ENCODE data around the gene MTMR6.

Gene MTMR6

GRCh38 chr13:25268561-25268960 is 18.7 kb downstream of the MTMR6 start:
- DNase-seq: no peak

- no peak for DNase-seq
These were observed 19.6 kb downstream of the MTMR6 start for GRCh38 chr13:25267715-25268114.

GRCh38 chr13:25266706-25267105 is 20.6 kb downstream of the MTMR6 start:
- no peak for DNase-seq

- no peak for DNase-seq
These were observed 25.0 kb downstream of the MTMR6 start for GRCh38 chr13:25262261-25262660.

- DNase-seq: no peak
These were observed 33.6 kb downstream of the MTMR6 start for GRCh38 chr13:25253702-25254101.

- DNase-seq: no peak
These were observed 34.5 kb downstream of the MTMR6 start for GRCh38 chr13:25252752-25253151.

GRCh38 chr13:25252225-25252624 is 35.1 kb downstream of the MTMR6 start:
- no peak for DNase-seq

- no peak for DNase-seq
These were observed 38.2 kb downstream of the MTMR6 start for GRCh38 chr13:25249001-25249543.

- DNase-seq: no peak
These were observed 39.2 kb downstream of the MTMR6 start for GRCh38 chr13:25248071-25248470.

- no peak for DNase-seq
These were observed 39.9 kb downstream of the MTMR6 start for GRCh38 chr13:25247360-25247759.

- DNase-seq: no peak
These were observed 43.2 kb downstream of the MTMR6 start for GRCh38 chr13:25244123-25244522.

- DNase-seq: no peak
These were observed 44.3 kb downstream of the MTMR6 start for GRCh38 chr13:25242956-25243355.

GRCh38 chr13:25241007-25241406 is 46.3 kb downstream of the MTMR6 start:
- no peak for DNase-seq

GRCh38 chr13:25237083-25237482 is 50.2 kb downstream of the MTMR6 start:
- DNase-seq: no peak

GRCh38 chr13:25233861-25234260 is 53.4 kb downstream of the MTMR6 start:
- DNase-seq: no peak

GRCh38 chr13:25232937-25233515 is 54.3 kb downstream of the MTMR6 start:
- DNase-seq: no peak

GRCh38 chr13:25231517-25231916 is 55.8 kb downstream of the MTMR6 start:
- DNase-seq: no peak

- no peak for DNase-seq
These were observed 59.6 kb downstream of the MTMR6 start for GRCh38 chr13:25227690-25228089.

GRCh38 chr13:25225970-25226369 is 61.3 kb downstream of the MTMR6 start:
- DNase-seq: no peak

GRCh38 chr13:25224151-25224550 is 63.1 kb downstream of the MTMR6 start:
- DNase-seq: no peak

- DNase-seq: no peak
These were observed 64.5 kb downstream of the MTMR6 start for GRCh38 chr13:25222740-25223139.

GRCh38 chr13:25218019-25218418 is 69.3 kb downstream of the MTMR6 start:
- no peak for DNase-seq

GRCh38 chr13:25217023-25217885 is 70.0 kb downstream of the MTMR6 start:
- no peak for DNase-seq

- DNase-seq: no peak
These were observed 72.1 kb downstream of the MTMR6 start for GRCh38 chr13:25215253-25215575.

All from stimulated activated CD4-positive, alpha-beta T cell treated with anti-CD3 and anti-CD28 coated beads, Interleukin-2, amount 100 ng/mL, for 48 hours (primary cell).